ENCODE measurements around the gene CCM2L. TPM values are rescaled to one million over a fixed set of nuclear protein-coding genes. Genes with fewer than 3 reads are reported as not detected.

The CCM2L gene
- total RNA-seq, 1 donor from 2014 or later: 31.1 TPM

GRCh38 chr20:32062776-32063170 lies 52.5 kb downstream of the CCM2L start:
- DNase-seq: no peak

- no peak for DNase-seq
Observed at GRCh38 chr20:32063695-32064094, 53.5 kb downstream of the CCM2L start.

- DNase-seq: no peak
Observed at GRCh38 chr20:32064667-32065066, 54.4 kb downstream of the CCM2L start.

- DNase-seq: no peak
Observed at GRCh38 chr20:32067234-32067821, 57.1 kb downstream of the CCM2L start.

GRCh38 chr20:32068174-32068573 lies 57.9 kb downstream of the CCM2L start:
- DNase-seq: no peak

- no peak for DNase-seq
Observed at GRCh38 chr20:32069711-32070110, 59.5 kb downstream of the CCM2L start.

GRCh38 chr20:32070282-32070681 lies 60.0 kb downstream of the CCM2L start:
- no peak for DNase-seq

- no peak for DNase-seq
Observed at GRCh38 chr20:32070690-32071213, 60.5 kb downstream of the CCM2L start.

- no peak for DNase-seq
Observed at GRCh38 chr20:32071395-32072167, 61.3 kb downstream of the CCM2L start.

- DNase-seq: peak; percentile 12
Observed at GRCh38 chr20:32072168-32072750, 62.0 kb downstream of the CCM2L start.

GRCh38 chr20:32075534-32075933 lies 65.3 kb downstream of the CCM2L start:
- no peak for DNase-seq

- no peak for DNase-seq
Observed at GRCh38 chr20:32077190-32077589, 67.0 kb downstream of the CCM2L start.

- DNase-seq: no peak
Observed at GRCh38 chr20:32078322-32078721, 68.1 kb downstream of the CCM2L start.

GRCh38 chr20:32078791-32079190 lies 68.6 kb downstream of the CCM2L start:
- no peak for DNase-seq

GRCh38 chr20:32079655-32080109 lies 69.4 kb downstream of the CCM2L start:
- DNase-seq: no peak

GRCh38 chr20:32080783-32081182 lies 70.5 kb downstream of the CCM2L start:
- DNase-seq: no peak

Other genes starting within 250 kb of the CCM2L start
- 8.5 and 8.7 TPM in 2 replicates for gene MYLK2, start 191.1 kb upstream of the CCM2L start, total RNA-seq
- 0.09 TPM in 1 of 2 replicates, not detected in the other for gene FOXS1, start 164.8 kb upstream of the CCM2L start, total RNA-seq
- 0.14 and 0.34 TPM in 2 replicates for gene DUSP15, start 139.9 kb upstream of the CCM2L start, total RNA-seq
- 0.14 TPM in 1 of 2 replicates, not detected in the other for gene TTLL9, start 139.8 kb upstream of the CCM2L start, total RNA-seq
- 4.4 and 5.2 TPM in 2 replicates for gene PDRG1, start 58.4 kb upstream of the CCM2L start, total RNA-seq
- under 0.01 TPM in 1 of 2 replicates, not detected in the other for gene XKR7, start 42.3 kb upstream of the CCM2L start, total RNA-seq
- not detected in 2 replicates for gene HCK, start 41.8 kb downstream of the CCM2L start, total RNA-seq
- gene TM9SF4, start 99.3 kb downstream of the CCM2L start, total RNA-seq: 33.5 and 41.3 TPM in 2 replicates
- 2.6 and 4.1 TPM in 2 replicates for gene PLAGL2, start 197.3 kb downstream of the CCM2L start, total RNA-seq
- 35.2 and 49.7 TPM in 2 replicates for gene POFUT1, start 197.4 kb downstream of the CCM2L start, total RNA-seq

Measured in dermis blood vessel endothelial cell (primary cell).